ENCODE data around the gene MIGA1.
"Not testable (repeated sequence)": the region's sequence is repeated elsewhere in the genome, so short reads cannot be mapped to it uniquely, and the experiment has no call there.

MIGA1 gene, protein sequence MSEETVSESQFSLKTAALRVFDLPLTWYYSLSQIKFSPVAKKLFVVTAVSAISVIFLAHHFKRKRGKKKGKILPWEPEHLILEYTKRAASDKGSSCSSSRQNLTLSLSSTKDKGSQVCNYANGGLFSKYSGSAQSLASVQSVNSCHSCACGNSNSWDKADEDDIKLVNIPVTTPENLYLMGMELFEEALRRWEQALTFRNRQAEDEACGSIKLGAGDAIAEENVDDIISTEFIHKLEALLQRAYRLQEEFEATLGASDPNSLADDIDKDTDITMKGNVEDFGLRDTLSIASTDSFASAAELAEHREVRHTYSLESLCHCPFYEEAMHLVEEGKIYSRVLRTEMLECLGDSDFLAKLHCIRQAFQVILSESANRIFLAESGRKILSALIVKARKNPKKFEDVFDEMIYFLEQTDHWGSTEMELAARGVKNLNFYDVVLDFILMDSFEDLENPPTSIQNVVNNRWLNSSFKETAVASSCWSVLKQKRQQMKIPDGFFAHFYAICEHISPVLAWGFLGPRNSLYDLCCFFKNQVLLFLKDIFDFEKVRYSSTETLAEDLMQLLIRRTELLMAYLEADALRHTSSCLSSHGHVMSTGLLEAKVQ

DNA sequence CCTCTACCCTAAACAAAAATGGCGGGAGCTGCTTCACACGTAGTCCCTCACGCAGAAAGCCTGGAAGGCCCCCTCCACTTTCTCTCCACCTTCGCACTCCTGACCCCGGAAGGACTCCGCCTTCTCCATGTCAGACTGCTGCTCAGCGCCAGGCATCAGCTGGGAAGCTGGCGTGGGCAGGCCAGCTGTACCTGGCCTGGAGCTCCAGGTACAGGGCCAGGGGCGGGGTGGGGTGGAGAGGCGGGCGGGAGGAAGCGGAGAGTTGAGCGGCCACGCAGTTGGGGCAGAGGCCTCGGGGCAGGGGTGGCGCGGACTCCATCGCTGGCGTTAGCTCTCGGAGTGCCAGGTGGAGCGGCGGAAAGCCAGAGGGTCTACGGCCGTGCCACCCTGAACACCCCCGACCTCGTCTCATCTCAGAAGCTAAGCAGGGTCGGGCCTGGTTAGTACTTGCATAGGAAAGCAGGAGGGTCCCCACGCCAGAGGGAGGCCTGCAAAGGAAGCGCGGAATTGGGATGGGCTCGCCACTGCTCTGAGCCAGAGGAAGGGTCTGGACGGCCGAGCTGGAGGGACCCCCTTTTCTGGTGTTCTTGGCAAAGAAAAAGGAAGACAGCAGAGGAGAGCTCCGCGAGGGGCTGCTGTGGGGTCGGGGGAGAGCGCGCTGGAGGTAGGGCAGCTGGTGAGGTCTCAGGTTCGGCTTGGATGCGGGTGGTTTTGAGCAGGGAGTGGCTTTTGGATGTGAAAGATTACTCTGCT is at the start of gene MIGA1:
Gene MIGA1 (plus strand): TSS at position 121 of the 753 bp plus-strand sequence. CDS start 3,604 bp downstream, outside the sequence.
- peak within 1 kb of the TSS; percentile 97 for H3K4me3 Mint-ChIP-seq
- peak; percentile 66 to 90 for DNase-seq (ENCODE audit: low spot score in 2 of 2)
- peak within 1 kb of the TSS; percentile 95 for H3K27ac Mint-ChIP-seq
- peaks cover 29% of the 10 kb centered on the region for H3K4me1 Mint-ChIP-seq
- peak; percentile 96 for ATAC-seq
- peaks cover 21% of the 10 kb centered on the region for H3K36me3 Mint-ChIP-seq
- no peaks in the 10 kb centered on the region for H3K9me3 Mint-ChIP-seq

DNA sequence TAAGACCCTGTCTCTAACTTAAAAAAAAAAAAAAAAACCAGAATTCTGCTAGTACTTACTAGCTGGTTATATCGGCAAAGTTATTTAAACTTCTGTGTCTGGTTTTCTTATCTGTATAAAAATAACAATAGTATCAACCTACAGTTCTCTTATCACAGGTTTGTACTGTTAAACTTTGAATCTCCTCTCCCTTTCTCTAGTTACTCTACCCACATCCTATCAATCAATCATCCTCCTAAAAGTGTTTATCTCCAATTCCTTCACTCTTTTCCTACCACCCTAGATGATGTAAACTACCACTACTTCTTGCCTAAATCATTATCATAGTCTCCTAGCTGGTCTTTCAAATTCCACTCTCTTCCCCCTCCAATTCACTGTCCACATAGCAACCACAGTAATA is 47.4 kb upstream of the MIGA1 start:
- Mint-ChIP-seq H3K27ac (peak overlapping the region; percentile 2), H3K4me3 (no peak overlapping the region), H3K9me3 (no peaks in the 10 kb centered on the region), H3K36me3 (peaks cover 75% of the 10 kb centered on the region), H3K4me1 (no peaks in the 10 kb centered on the region)
- ATAC-seq (no peak), DNase-seq (ENCODE audit: low spot score in 2 of 2) (no peak)

DNA sequence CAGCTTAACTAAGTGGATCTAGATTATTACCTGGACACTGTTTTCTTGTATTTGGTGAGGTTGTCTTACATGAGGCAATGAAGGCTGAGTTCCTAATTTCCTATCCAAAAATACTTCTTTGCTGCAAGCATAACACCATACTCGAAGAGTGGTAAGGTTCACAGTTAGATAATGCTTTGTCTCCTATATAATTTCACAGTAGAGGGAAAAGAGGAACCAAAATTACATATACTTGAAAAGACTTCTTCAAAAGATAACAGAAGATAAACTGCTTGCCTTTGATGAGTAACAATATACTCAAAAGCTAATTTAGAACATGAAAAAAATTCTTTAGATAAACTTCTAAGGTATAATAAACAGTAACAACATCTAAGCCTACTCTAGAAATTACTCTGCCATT is 40.2 kb upstream of the MIGA1 start:
- H3K36me3 Mint-ChIP-seq: peaks cover 67% of the 10 kb centered on the region
- peaks cover 6% of the 10 kb centered on the region for H3K4me1 Mint-ChIP-seq
- H3K9me3 Mint-ChIP-seq: no peaks in the 10 kb centered on the region
- no peak for DNase-seq (ENCODE audit: low spot score in 2 of 2)
- H3K4me3 Mint-ChIP-seq: no peak overlapping the region
- no peak for ATAC-seq
- no peak overlapping the region for H3K27ac Mint-ChIP-seq

DNA sequence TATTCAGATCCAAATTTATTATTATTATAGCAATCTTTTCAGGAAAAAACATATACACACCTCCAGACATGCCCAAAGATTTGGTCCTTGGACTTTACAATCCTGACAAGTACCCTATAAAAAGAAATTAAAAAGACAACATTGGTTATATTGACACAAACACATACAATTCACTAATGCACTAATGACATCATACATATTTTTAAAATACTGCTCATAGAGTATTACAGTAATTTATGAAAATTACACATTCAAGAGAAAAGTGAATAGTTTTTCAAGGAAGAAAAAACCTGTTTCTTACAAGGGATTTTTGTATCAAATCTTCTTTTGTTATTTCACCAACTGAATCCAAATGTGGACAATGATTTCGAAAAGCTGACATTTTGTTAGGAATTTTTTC is 38.1 kb upstream of the MIGA1 start:
- H3K4me3 Mint-ChIP-seq: no peak overlapping the region
- H3K4me1 Mint-ChIP-seq: peaks cover 25% of the 10 kb centered on the region
- H3K36me3 Mint-ChIP-seq: peaks cover 58% of the 10 kb centered on the region
- H3K27ac Mint-ChIP-seq: no peak overlapping the region
- no peaks in the 10 kb centered on the region for H3K9me3 Mint-ChIP-seq
- ATAC-seq (no peak), DNase-seq (ENCODE audit: low spot score in 2 of 2) (no peak)

DNA sequence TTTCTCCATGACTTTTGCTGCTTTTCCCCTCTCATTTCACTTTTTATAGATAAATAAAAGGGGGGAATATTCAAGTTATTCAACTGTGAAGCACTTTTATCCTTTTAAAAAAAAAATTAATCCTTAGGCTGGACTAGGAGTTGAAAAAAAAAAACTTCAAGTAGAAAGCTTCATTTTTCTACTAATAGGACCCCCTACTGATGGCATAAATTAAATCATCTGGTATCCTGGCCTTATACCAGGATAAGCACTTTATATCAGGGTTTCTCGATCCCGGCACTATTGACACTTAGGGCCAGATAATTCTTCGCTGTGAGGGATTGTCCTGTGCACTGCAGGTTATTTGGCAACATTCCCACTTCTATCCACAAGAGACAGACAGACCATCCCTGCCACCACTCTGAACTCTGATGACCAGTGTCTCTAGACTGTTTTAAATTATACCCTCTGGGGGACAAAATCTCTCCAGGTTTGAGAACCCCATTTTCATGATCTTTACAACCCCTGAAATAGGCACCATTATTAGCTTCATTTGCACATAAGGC is 37.4 kb upstream of the MIGA1 start:
- no peak overlapping the region for H3K27ac Mint-ChIP-seq
- H3K36me3 Mint-ChIP-seq: peaks cover 51% of the 10 kb centered on the region
- H3K4me3 Mint-ChIP-seq: no peak overlapping the region
- DNase-seq (ENCODE audit: low spot score in 2 of 2) (no peak), ATAC-seq (no peak)
- peaks cover 33% of the 10 kb centered on the region for H3K4me1 Mint-ChIP-seq
- H3K9me3 Mint-ChIP-seq: no peaks in the 10 kb centered on the region

DNA sequence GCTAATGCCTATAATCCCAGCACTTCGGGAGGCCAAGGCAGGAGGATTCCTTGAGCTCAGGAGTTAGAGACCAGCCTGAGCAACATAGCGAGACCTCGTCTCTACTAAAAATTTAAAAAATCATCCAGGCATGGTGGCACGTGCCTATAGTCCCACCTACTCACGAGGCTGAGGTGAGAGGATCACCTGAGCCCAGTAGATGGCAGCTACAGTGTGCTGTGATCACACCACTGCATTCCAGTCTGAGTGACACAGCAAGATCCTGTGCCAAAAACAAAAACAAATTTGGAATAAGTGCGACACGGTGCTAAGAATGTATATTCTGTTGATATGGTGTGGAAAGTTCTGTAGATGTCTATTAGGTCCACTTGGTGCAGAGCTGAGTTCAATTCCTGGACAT is 34.9 kb upstream of the MIGA1 start:
- Mint-ChIP-seq H3K4me3 (no peak overlapping the region), H3K36me3 (peaks cover 26% of the 10 kb centered on the region), H3K27ac (no peak overlapping the region), H3K4me1 (peaks cover 49% of the 10 kb centered on the region), H3K9me3 (no peaks in the 10 kb centered on the region)
- no peak for DNase-seq (ENCODE audit: low spot score in 2 of 2)
- no peak for ATAC-seq

DNA sequence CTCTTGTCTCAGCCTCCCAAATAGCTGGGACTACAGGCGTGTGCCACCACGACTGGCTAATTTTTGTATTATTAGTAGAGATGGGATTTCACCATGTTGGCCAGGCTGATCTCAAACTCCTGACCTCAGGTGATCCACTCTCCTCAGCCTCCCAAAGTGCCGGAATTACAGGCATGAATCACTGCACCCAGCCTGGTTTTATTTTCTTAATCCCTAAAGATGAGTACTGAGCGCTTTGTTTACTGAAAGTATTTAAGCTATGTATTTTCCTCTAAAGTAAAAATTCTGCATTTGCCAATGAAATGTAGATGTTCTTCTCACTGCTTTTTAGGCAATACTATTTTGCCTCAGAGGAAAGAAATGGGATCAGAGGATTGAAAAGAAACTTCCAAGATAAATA is 30.0 kb upstream of the MIGA1 start:
- H3K27ac Mint-ChIP-seq; ATAC-seq; H3K4me3 Mint-ChIP-seq; DNase-seq (ENCODE audit: low spot score in 2 of 2); H3K9me3 Mint-ChIP-seq: not testable (repeated sequence)
- H3K36me3 Mint-ChIP-seq: peaks cover 12% of the 10 kb centered on the region
- peaks cover 48% of the 10 kb centered on the region for H3K4me1 Mint-ChIP-seq

DNA sequence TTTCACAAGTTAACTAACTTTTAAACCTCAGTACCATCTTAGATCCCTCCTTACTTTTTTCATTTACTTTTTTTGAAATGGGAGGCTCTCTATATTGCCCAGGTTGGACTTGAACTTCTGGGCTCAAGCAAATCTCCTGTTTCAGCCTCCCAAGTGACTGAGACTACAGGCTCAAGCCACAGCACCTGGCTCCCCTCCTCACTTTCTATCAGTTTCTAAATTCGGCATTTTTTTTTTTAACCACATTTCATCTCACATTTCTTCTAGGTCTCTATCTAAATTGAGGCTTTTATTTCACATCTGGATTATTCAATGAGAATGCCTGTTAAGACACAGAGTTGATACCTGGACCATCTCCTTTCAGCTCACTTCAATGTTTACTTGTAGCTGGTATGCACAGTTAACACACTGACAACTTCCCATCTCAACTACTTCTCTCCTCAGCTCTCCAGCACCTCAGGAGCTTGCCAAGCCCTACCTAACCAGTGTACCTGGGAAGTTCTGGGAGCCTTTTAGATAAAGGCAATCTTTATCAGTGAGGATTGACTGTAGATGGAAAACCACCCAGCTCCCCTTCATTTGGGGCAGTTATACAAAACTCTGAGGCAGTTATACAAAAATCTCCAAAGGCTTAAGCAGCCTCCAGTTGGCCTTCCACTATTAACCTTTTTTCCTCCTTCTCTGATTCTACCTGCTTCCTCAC is 23.2 kb upstream of the MIGA1 start:
- Mint-ChIP-seq H3K27ac (peak overlapping the region; percentile 61), H3K9me3 (no peaks in the 10 kb centered on the region), H3K4me3 (no peak overlapping the region), H3K4me1 (peaks cover 28% of the 10 kb centered on the region), H3K36me3 (peaks cover 3% of the 10 kb centered on the region)
- ATAC-seq (no peak), DNase-seq (ENCODE audit: low spot score in 2 of 2) (peak in 1 of 2 donors; percentile 33)

DNA sequence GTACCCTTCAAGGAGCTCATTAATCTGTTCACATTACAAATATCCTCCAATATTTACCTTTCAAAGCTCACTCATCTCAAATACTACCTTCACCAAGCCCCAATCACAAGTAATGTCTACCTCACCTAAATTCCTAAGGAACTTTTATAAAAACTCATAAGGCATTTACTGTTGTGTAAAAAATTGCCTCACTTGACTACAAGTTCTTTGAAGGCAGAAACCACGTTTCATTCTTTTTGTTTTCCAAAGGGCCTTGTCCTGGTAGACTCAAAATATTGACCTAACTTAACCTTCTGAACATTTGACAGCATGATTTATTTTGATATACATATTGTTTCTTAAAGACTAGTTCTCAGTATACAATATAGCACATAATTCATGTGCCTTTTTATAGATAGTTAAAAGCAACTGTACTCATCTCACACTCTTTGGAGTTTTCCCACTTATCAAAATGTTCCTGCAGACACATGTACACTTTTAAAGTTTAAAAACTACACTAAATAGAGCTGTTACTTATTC is 22.3 kb upstream of the MIGA1 start:
- DNase-seq (ENCODE audit: low spot score in 2 of 2): no peak
- Mint-ChIP-seq H3K4me1 (peaks cover 28% of the 10 kb centered on the region), H3K4me3 (peak overlapping the region; percentile 85), H3K27ac (peak overlapping the region; percentile 61), H3K36me3 (no peaks in the 10 kb centered on the region), H3K9me3 (no peaks in the 10 kb centered on the region)
- no peak for ATAC-seq

DNA sequence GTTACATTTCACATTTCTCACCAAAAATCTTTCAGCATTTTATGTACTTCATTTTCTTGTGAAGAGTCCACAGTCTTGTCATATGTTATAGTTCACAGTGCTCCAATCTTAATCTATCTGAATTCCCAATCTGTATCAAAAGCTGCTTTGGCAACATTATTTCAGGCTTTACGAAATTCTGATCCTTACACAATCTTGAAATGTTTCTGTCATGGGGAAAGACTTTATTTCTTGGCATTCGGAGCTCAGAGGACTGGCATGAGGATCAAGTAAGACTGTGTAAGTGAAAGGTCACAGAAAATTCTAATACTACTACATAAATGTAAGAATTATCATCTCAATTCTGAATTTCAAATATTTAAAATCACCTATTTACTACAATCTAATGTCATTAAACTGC is 21.8 kb upstream of the MIGA1 start:
- Mint-ChIP-seq H3K9me3 (no peaks in the 10 kb centered on the region), H3K4me1 (peaks cover 28% of the 10 kb centered on the region)

DNA sequence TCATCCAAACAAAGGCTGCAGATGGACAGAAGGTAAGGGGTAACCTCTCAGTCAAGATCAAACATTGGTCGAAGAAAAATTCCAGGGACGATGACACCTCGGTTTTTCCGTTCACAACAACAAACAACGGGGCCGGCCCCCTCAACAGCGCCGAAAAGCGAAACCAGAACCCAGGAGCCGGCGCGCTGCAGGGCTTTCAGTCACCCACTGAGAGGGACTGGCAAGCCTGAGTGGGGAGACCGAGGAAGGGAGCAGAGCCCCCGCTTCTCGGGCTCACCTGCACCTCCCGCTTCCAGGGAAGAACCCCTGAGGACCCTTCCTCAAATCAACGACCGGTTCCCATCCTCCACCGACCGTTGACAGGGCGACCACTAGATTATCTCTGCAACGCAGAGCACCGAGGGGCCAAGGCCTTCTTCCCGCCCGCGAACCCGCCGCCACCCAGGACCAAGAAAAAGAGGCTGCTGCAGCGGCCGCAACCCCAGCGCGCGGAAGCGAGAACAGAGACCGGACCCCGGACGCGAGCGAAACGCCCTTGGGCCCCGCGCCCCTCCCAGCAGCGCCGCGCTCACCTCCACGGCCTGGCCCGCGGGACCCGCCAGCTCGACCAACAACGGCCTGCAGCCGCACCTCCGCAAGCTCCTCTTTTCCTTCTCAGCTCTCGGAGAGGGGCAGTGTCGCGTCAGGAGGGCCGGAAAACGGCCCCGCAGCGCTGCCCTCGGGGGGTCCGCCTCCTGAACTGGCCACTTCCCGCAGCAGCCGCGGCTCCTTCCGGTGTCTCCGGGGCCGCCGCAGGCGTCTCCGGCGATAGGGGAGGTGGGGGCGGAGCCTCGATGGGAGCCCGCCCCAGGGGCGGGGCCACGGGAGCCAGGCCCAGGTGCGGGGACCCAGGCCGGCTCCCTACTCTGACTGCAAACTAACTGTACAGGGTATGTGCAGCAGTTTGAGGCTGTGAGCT is 20.1 kb upstream of the MIGA1 start, which contains the start of gene USP33:
Gene USP33 (minus strand): TSS at position 782 of the 958 bp plus-strand sequence. CDS start 18,155 bp downstream, outside the sequence.
- peak within 1 kb of the TSS; percentile 95 for H3K27ac Mint-ChIP-seq
- H3K4me1 Mint-ChIP-seq: peaks cover 28% of the 10 kb centered on the region
- H3K36me3 Mint-ChIP-seq: no peaks in the 10 kb centered on the region

More for the DNA sequence above, 21.8 kb upstream of the MIGA1 start:
- Mint-ChIP-seq H3K27ac (peak overlapping the region; percentile 61), H3K4me3 (peak overlapping the region; percentile 85), H3K36me3 (no peaks in the 10 kb centered on the region)
- no peak for DNase-seq (ENCODE audit: low spot score in 2 of 2)
- ATAC-seq: no peak

DNA sequence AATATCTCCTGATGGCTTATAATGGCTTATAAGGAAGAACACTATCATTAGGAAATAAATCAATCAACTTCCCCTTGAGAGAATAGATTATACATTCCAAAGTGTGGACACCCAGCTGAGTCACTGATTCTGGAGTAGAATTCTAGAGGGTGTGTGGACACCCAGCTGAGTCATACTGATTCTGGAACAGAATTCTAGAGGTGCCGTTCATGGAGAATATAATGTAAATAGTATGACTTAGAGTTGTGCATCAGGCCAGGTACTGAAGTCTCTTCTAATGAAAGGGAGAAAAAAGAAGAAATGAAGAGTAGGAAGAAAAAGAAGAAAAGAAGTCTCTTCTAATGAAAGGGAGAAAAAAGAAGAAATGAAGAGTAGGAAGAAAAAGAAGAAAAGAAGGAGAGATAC is 17.4 kb upstream of the MIGA1 start:
- no peak overlapping the region for H3K27ac Mint-ChIP-seq
- H3K4me1 Mint-ChIP-seq: peaks cover 13% of the 10 kb centered on the region
- H3K4me3 Mint-ChIP-seq: no peak overlapping the region
- no peaks in the 10 kb centered on the region for H3K36me3 Mint-ChIP-seq
- DNase-seq (ENCODE audit: low spot score in 2 of 2) (no peak), ATAC-seq (no peak)
- H3K9me3 Mint-ChIP-seq: no peaks in the 10 kb centered on the region

More for the DNA sequence above, 20.1 kb upstream of the MIGA1 start, which contains the start of gene USP33:
- DNase-seq (ENCODE audit: low spot score in 2 of 2): peak; percentile 89 to 94
- ATAC-seq: peak; percentile 96
- Mint-ChIP-seq H3K9me3 (no peaks in the 10 kb centered on the region), H3K4me3 (peak within 1 kb of the TSS; percentile 85)

DNA sequence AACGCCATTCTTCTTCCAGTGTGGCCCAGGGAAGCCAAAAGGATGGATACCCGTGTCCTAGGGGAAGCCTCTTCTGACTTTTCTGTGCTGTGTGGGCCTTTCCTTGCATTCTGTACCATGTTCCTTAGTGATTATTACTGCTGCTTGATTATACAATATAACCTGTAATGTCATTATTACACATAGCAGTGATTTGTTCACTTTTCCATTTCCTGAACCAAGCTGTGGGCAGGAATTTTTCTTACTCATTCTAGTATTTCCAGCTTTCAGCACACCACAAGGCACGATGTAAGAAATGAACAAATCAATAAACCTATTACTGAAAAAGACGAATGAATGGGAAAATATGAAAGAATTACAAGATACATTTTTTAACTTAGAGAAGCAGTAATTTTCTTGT is 11.4 kb upstream of the MIGA1 start:
- Mint-ChIP-seq H3K9me3 (no peaks in the 10 kb centered on the region), H3K4me1 (no peaks in the 10 kb centered on the region), H3K4me3 (no peak overlapping the region), H3K27ac (no peak overlapping the region), H3K36me3 (no peaks in the 10 kb centered on the region)
- DNase-seq (ENCODE audit: low spot score in 2 of 2) (no peak), ATAC-seq (no peak)
